ENCODE data around the gene KRT13. TPM values are rescaled to one million over a fixed set of nuclear protein-coding genes. Genes with fewer than 3 reads are reported as not detected.

Gene KRT13
- total RNA-seq (under 1 TPM in 1 of 9 donors, not detected in 8; 0.31 TPM), polyA plus RNA-seq (1 to 10 TPM in 1 of 2 donors, not detected in 1; 4.1 TPM)
- long read RNA-seq, donor 1: 0 reads
- long read RNA-seq, donor 2: 0 reads
- long read RNA-seq, donor 3: 0 reads

DNA sequence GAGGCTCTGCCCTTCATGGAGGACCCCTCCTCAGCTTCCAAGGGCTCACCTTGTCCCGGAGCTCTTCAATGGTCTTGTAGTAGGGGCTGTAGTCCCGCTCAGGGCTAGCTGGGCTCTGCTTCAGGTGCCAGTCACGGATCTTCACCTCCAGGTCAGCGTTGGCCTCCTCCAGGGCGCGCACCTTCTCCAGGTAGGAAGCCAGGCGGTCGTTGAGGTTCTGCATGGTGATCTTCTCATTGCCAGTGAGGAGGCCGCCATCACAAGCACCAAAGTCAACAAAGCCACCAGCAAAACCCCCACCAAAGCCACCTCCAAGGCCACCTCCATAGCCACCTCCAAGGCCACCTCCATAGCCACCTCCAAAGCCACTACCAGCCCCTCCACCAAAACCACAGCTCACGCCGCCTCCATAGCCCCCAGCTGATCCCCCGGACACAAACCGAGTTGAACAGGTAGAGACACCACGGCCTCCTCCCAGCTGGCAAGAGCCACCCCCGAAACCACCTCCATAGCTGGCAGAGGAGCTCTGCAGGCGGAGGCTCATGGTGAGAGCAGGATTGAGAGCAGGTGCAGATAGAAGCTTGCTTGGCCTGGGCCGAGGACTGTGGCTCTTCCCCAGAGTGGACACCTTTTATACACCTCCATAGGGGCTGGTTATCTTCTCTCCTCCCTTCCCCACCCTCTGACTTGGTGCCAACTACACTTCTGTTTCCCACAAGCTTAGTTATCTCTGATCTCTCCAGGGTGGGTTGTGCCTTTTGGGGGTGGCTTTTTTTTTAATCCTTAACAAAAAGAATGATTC lies at the start of gene KRT13:
Gene KRT13, minus strand, starts transcription at position 606 of the 802 bp plus-strand sequence. Its CDS starts 62 bp downstream, at position 544.
- DNase-seq (no peak), ATAC-seq (no peak)
- WGBS, 4 donors: 83 to 90% (median 84%) methylated on average over 16 to 17 of the region's 17 CpGs
- TF ChIP-seq, protein P1, sequence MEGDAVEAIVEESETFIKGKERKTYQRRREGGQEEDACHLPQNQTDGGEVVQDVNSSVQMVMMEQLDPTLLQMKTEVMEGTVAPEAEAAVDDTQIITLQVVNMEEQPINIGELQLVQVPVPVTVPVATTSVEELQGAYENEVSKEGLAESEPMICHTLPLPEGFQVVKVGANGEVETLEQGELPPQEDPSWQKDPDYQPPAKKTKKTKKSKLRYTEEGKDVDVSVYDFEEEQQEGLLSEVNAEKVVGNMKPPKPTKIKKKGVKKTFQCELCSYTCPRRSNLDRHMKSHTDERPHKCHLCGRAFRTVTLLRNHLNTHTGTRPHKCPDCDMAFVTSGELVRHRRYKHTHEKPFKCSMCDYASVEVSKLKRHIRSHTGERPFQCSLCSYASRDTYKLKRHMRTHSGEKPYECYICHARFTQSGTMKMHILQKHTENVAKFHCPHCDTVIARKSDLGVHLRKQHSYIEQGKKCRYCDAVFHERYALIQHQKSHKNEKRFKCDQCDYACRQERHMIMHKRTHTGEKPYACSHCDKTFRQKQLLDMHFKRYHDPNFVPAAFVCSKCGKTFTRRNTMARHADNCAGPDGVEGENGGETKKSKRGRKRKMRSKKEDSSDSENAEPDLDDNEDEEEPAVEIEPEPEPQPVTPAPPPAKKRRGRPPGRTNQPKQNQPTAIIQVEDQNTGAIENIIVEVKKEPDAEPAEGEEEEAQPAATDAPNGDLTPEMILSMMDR (IDR thresholded peaks at IDR 0.05): no peak
- no peak for TF ChIP-seq POLR2A (IDR thresholded peaks at IDR 0.05)
- H3K27ac ChIP-seq: no peak within 1 kb of the TSS
- H3K4me3 ChIP-seq: no peak within 1 kb of the TSS
- peaks cover 0 to 13% (median 0%) of the 10 kb centered on the region in 9 donors for H3K27me3 ChIP-seq
- no peaks in the 10 kb centered on the region for H3K4me1 ChIP-seq
- H3K9me3 ChIP-seq: no peaks in the 10 kb centered on the region
- intact Hi-C loops (cut with DNase I): no loop called here
- H3K36me3 ChIP-seq: no peaks in the 10 kb centered on the region

DNA sequence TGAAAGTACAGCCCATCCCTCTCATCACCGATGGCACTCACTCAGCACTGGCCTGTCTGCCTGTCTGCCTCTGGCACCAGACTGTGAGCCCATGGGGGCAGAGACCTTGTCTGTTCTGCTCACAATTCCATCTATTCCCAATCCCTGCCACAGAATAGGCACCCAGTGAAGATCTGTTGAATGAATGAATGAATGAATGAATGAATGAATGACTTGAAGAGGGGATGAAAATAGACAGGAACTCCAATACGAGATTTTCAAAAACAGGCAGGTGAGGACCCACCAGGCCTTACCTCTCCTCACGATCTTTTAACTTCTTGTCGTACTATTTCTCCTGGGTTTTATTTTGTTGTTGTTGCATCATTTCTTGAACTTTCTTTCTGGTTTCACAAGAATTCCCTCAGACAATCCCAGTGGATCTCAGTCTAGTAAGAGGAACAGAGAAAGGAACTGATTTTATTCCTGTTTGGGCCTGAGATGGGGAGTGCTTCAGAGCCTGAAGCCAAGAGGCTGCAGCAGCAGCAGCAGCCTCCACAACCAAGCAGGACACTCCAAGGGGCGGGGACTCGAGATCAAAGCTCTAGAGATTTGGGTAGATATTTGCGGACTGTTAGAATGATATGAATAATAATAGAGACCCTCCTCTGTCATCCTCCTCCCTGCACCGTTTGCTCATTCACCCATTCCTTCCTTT lies 48.7 kb upstream of the KRT13 start:
- ATAC-seq (no peak), DNase-seq (no peak)
- intact Hi-C loops (cut with DNase I): loop anchor here in 4 of 10 donors (5.0 to 10.0 kb wide), 3 partner anchors 93 to 939 kb away; no protein-coding TSS in a partner anchor
- Histone ChIP-seq H3K4me3 (no peak overlapping the region), H3K9me3 (no peaks in the 10 kb centered on the region), H3K27me3 (peaks cover 0 to 53% (median 0%) of the 10 kb centered on the region in 9 donors), H3K36me3 (no peaks in the 10 kb centered on the region), H3K4me1 (peaks cover 0 to 5% (median under 1%) of the 10 kb centered on the region in 12 donors), H3K27ac (no peak overlapping the region)
- 67 to 78% (median 73%) methylated on average over 8 of the region's 8 CpGs for WGBS, 4 donors
- TF ChIP-seq, protein P1 (IDR thresholded peaks at IDR 0.05): no peak
- TF ChIP-seq POLR2A (IDR thresholded peaks at IDR 0.05): no peak

DNA sequence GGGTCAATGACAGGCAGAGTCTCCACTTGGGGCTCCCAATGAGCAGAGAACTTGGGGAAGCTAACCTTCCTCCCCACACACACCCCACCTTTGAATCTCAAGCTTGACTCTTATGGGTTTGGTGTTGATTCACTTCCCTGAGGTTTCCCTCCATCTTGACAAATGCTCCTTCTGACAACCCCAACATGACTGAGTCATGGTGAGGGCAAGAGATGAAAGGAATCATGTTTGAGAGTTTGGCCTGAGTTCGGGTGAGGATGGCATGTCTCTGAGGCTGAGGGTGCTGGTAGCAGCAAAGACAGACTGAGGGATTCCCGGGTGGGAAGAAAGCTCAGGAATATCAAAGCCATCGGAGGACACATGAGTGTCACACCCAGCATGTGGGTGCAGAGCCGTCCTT lies 47.8 kb upstream of the KRT13 start:
- TF ChIP-seq POLR2A (IDR thresholded peaks at IDR 0.05): no peak
- TF ChIP-seq, protein P1 (IDR thresholded peaks at IDR 0.05): no peak
- 73 to 84% (median 78%) methylated on average over 4 of the region's 4 CpGs for WGBS, 4 donors

DNA sequence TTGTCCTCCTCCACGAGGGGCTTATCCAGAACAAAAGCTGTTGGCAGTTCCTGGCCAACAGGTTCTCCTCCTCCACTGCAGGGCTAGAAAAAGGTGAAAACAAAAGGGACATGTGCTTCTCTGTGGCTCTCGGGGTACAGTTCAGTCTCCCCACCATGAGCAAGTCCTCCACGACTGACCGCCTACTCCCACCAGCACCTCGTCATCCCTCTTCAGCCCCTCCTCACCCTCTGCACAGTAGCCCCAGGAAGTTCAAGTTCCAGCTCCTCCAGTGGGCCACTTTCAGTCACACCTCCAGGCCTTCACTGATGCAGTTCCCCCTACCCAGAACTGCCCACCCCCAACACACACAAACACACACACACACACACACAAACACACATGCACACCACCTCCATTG lies 47.0 kb upstream of the KRT13 start:
- TF ChIP-seq POLR2A (IDR thresholded peaks at IDR 0.05): no peak
- TF ChIP-seq, protein P1 (IDR thresholded peaks at IDR 0.05): no peak
- intact Hi-C loops (cut with DNase I): loop anchor here in 4 of 10 donors (5.0 to 10.0 kb wide), 3 partner anchors 95 to 938 kb away; no protein-coding TSS in a partner anchor

More for the DNA sequence above, 47.8 kb upstream of the KRT13 start:
- H3K4me1 ChIP-seq: peaks cover 0 to 15% (median 9%) of the 10 kb centered on the region in 12 donors
- H3K36me3 ChIP-seq: no peaks in the 10 kb centered on the region
- no peak overlapping the region for H3K4me3 ChIP-seq
- no peaks in the 10 kb centered on the region for H3K9me3 ChIP-seq
- intact Hi-C loops (cut with DNase I): loop anchor here in 4 of 10 donors (5.0 to 10.0 kb wide), 3 partner anchors 94 to 938 kb away; no protein-coding TSS in a partner anchor
- ATAC-seq (no peak), DNase-seq (no peak)
- H3K27me3 ChIP-seq: peaks cover 0 to 47% (median 5%) of the 10 kb centered on the region in 9 donors
- H3K27ac ChIP-seq: no peak overlapping the region

More for the DNA sequence above, 47.0 kb upstream of the KRT13 start:
- H3K4me3 ChIP-seq: no peak overlapping the region
- H3K4me1 ChIP-seq: peaks cover 0 to 20% (median 10%) of the 10 kb centered on the region in 12 donors
- H3K36me3 ChIP-seq: no peaks in the 10 kb centered on the region
- H3K27ac ChIP-seq: no peak overlapping the region
- no peak for ATAC-seq
- H3K27me3 ChIP-seq: peaks cover 0 to 42% (median 2%) of the 10 kb centered on the region in 9 donors
- DNase-seq: no peak
- 79 to 99% (median 86%) methylated on average over 5 of the region's 5 CpGs for WGBS, 4 donors
- no peaks in the 10 kb centered on the region for H3K9me3 ChIP-seq

All from heart left ventricle (tissue), 16 donors.